Subcutaneous abdominal adipose tissue (tissue), 5 donors: ENCODE data around the gene ZNF407.

ENCODE experiments used
- H3K27ac ChIP-seq: one replicate; pipeline ENCODE4 v1.7.0; 2013; ENCODE audit warnings: low read depth, mild to moderate bottlenecking, inconsistent platforms, low read length, moderate library complexity
- H3K27me3 ChIP-seq, 5 donors: one replicate each; pipeline ENCODE4 v1.7.0; 2013; ENCODE audit warnings: low read length in 5 of 5, inconsistent platforms in 1 of 5; ENCODE audit not compliant: control insufficient read depth in 5 of 5, insufficient read depth in 4 of 5
- H3K36me3 ChIP-seq, 5 donors: one replicate each; pipeline ENCODE4 v1.7.0; 2013; ENCODE audit warnings: low read length in 5 of 5; ENCODE audit not compliant: control insufficient read depth in 5 of 5, insufficient read depth in 5 of 5
- H3K4me1 ChIP-seq, 5 donors: one replicate each; pipeline ENCODE4 v1.7.0; 2013; ENCODE audit warnings: low read length in 5 of 5, mild to moderate bottlenecking in 3 of 5, moderate library complexity in 1 of 5; ENCODE audit not compliant: control insufficient read depth in 5 of 5, insufficient read depth in 5 of 5
- H3K4me3 ChIP-seq, 5 donors: one replicate each; pipeline ENCODE4 v1.7.0; 2013; ENCODE audit warnings: low read length in 5 of 5, low read depth in 1 of 5
- H3K9ac ChIP-seq, 5 donors: one replicate each; pipeline ENCODE4 v1.7.0; 2013; ENCODE audit warnings: low read length in 5 of 5, mild to moderate bottlenecking in 4 of 5, moderate library complexity in 3 of 5
- H3K9me3 ChIP-seq, 5 donors: one replicate each; pipeline ENCODE4 v1.7.0; 2013; ENCODE audit warnings: low read length in 5 of 5; ENCODE audit not compliant: control insufficient read depth in 5 of 5
- donor health status: healthy.
- donor health status: healthy.
- donor health status: healthy.
- donor health status: healthy.
- donor health status: healthy.

Gene ZNF407

DNA sequence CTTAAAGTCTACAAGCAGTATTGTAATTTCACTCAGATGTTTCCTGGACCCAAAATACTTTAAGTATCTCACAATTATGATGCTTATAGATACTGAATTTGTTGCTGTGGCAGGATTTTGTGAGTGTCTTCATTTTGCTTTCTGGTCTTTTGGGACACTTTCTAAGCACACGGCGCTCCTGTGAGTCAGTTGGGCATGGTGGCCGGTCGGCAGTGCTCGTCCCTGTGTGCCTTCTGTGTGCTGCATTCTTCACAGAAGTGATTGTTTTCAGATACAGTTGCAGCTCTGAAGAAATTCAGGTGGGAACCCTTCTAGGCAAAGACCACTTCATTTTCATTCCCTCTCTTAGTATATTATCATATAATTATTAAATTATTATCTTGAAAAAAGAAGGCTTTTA, 273.3 kb downstream of the ZNF407 start:
- no peaks in the 10 kb centered on the region for H3K9me3 ChIP-seq
- H3K36me3 ChIP-seq = no peaks in the 10 kb centered on the region

DNA sequence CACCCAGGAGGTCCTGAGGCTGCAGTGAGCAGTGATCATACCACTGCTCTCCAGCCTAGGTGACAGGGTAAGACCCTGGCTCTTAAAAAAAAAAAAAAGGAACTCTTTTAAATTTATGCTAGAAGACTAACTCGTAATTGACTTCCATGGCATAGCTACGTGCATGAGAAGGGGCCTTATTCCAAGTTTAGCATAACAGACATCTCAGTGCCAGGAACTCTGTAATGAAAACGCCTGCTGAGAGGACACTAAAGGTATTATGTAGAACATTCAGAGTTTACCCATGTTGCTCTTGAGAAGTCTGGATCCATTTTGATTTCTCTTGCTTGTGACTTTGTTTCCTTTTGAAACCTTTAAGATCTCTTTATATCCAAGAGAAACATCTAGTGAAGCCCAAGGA, 276.0 kb downstream of the ZNF407 start:
- no peak overlapping the region for H3K9ac ChIP-seq
- no peaks in the 10 kb centered on the region for H3K36me3 ChIP-seq
- H3K27ac ChIP-seq = no peak overlapping the region
- H3K27me3 ChIP-seq = no peaks in the 10 kb centered on the region
- H3K9me3 ChIP-seq = no peaks in the 10 kb centered on the region
- peaks cover 0 to 9% (median 0%) of the 10 kb centered on the region in 5 donors for H3K4me1 ChIP-seq
- no peak overlapping the region for H3K4me3 ChIP-seq

More for the DNA sequence above, 273.3 kb downstream of the ZNF407 start:
- Histone ChIP-seq H3K27me3 (no peaks in the 10 kb centered on the region), H3K9ac (no peak overlapping the region), H3K4me3 (no peak overlapping the region), H3K4me1 (peaks cover 0 to 9% (median 0%) of the 10 kb centered on the region in 5 donors), H3K27ac (no peak overlapping the region)

DNA sequence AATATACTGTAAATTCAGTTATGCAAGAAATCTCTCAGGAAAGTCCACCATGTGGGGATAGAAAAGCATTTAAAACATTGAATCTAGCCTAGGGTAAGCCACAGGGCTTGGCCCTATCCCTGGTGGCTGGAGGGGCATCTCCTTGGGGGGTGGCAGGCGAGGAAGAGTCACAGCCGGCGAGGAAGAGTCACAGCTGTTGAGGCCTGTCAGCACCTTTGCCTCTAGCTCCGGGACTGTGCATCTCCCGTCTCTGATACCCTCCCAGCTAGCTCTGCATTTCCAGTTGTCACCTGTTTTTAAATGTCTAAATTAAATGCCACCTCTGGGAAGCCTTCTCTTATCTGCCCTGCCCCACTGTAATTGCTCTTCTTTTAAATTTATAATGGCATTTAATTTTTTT, 276.7 kb downstream of the ZNF407 start:
- Histone ChIP-seq H3K4me1 (peaks cover 0 to 9% (median 0%) of the 10 kb centered on the region in 5 donors), H3K36me3 (no peaks in the 10 kb centered on the region), H3K27ac (no peak overlapping the region), H3K4me3 (no peak overlapping the region), H3K9ac (no peak overlapping the region), H3K27me3 (no peaks in the 10 kb centered on the region), H3K9me3 (no peaks in the 10 kb centered on the region)

DNA sequence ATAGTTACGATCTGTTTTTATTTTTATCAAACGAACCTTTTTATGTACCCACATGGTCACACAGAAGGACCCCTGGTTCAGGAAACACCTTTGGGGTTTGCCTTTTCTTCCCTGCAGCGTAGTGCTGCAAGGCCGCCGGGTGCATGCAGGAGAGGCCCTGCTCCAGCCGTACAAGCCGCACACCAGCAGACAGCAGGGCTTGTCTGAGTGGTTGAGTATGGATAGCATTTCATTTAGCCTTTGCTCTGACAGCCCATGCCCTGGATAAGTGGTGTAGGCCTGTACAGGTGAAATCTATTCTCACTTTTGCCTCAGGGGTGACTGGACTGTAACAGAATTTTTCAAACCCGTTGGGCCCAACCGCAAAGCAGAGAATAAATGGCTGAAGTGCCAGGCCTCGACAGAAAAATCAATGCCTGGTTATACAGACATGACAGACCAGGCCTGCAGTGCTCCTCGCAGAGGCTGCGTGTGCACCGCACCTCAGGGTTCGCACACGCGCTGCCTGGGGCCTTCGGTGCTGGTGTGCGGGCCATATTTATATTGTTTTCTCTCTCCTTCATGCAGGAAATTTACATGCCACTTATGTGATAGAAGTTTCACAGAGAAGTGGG, 279.1 kb downstream of the ZNF407 start:
- no peaks in the 10 kb centered on the region for H3K9me3 ChIP-seq
- no peak overlapping the region for H3K4me3 ChIP-seq
- no peaks in the 10 kb centered on the region for H3K27me3 ChIP-seq
- H3K9ac ChIP-seq = no peak overlapping the region
- H3K4me1 ChIP-seq = peaks cover 0 to 4% (median 0%) of the 10 kb centered on the region in 5 donors
- no peak overlapping the region for H3K27ac ChIP-seq
- peaks cover 3 to 10% (median 8%) of the 10 kb centered on the region in 5 donors for H3K36me3 ChIP-seq

DNA sequence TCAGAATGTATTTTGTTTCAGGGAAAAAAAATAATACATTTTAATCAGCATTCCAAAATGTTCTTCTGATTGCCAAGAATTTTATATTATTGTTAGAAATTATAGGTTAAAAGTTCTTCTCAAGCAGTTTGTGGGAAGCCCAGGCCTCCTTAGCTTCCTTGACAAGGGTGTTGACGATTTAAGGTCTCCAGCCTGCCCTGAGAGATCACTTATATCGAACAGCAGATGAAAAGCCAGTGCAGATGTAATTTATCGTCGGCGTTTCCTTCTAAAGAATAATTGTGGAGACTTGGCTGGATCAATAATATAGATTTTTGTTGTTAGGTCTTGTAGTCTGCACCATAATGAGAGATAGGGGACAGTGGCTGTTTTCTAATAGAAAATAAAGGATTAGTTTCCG, 280.6 kb downstream of the ZNF407 start:
- peaks cover 8 to 21% (median 13%) of the 10 kb centered on the region in 5 donors for H3K36me3 ChIP-seq
- H3K4me3 ChIP-seq = no peak overlapping the region
- H3K9ac ChIP-seq = no peak overlapping the region
- H3K27me3 ChIP-seq = no peaks in the 10 kb centered on the region
- H3K9me3 ChIP-seq = no peaks in the 10 kb centered on the region
- no peak overlapping the region for H3K27ac ChIP-seq
- peaks cover 0 to 4% (median 0%) of the 10 kb centered on the region in 5 donors for H3K4me1 ChIP-seq

DNA sequence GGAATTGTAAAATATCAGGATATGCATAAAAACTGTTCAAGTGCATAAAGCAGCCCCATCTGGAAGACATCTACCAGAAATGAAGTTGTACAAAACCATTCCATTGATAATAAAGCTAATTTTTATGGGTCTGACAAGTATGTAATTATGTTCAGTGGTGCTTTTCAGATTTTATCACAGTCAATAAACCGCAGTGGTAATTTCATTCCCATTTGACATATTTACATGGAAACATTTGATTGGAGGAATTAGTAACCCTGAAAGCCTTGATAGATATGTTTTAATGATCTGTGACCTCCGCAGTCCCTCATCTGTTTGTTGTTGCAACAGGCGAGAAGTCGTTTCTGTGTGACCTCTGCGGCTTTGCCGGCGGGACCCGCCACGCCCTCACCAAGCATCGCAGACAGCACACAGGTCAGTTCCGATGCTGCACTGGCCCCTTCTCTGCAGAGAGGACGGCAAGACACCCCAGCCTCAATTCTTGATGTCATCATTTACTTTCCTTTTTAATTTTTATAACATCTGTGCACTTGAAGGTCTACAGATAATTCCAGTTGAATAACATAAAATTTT, 283.1 kb downstream of the ZNF407 start:
- no peak overlapping the region for H3K4me3 ChIP-seq
- H3K27ac ChIP-seq = no peak overlapping the region
- no peak overlapping the region for H3K9ac ChIP-seq
- H3K9me3 ChIP-seq = no peaks in the 10 kb centered on the region
- H3K4me1 ChIP-seq = peaks cover 0 to 4% (median 0%) of the 10 kb centered on the region in 5 donors
- no peaks in the 10 kb centered on the region for H3K27me3 ChIP-seq
- H3K36me3 ChIP-seq = peaks cover 13 to 21% (median 17%) of the 10 kb centered on the region in 5 donors

DNA sequence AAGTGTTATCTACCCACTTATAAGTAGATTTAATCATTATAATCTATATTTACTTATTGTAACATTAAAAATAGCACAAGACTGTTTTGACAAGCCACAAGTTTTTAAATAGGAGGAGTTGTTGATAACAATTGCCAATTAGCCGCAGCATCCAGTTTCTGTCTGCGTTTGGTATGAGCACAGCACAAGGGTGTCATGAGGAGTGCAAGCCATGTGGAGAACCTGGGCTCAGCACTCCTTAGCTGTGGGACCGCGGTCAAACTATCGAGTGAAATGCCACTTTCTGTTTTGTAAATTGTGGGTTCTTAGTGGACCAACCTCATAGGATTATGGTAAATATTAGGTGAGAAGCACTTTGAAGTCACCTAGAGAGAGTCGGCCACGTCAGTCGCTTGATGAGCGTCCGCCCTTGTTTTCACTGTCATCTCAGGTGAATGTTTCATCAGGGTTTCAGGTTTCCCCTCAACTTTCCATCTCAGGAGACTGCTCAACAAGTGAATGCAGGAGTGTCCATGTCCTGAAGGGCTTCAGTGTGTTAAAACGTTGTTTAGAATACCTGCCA, 294.5 kb downstream of the ZNF407 start:
- Histone ChIP-seq H3K36me3 (peaks cover 0 to 13% (median 9%) of the 10 kb centered on the region in 5 donors), H3K9ac (no peak overlapping the region), H3K4me1 (no peaks in the 10 kb centered on the region), H3K27me3 (no peaks in the 10 kb centered on the region), H3K27ac (no peak overlapping the region), H3K9me3 (no peaks in the 10 kb centered on the region), H3K4me3 (no peak overlapping the region)

DNA sequence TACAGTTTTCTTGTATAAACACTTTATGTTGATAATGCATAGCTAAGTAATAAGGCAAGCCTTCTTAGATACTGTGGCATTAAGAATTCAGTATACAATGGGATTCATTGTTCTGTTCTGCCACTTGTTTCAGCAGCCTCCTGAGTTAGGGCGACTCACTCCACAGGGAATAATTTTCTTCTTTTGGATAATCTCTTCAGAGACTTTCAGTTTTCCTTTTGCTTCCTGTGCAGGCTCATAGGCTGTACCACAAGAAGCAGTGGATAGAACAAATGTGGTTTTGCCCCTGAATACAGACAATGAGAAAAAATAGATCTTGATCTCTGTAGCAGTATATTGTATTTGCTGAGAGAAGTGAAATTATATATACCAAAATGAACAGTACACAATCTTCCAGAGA, 298.0 kb downstream of the ZNF407 start:
- peaks cover 0 to 9% (median 4%) of the 10 kb centered on the region in 5 donors for H3K4me1 ChIP-seq
- no peak overlapping the region for H3K9ac ChIP-seq
- H3K27ac ChIP-seq = no peak overlapping the region
- no peak overlapping the region for H3K4me3 ChIP-seq
- no peaks in the 10 kb centered on the region for H3K9me3 ChIP-seq
- H3K27me3 ChIP-seq = no peaks in the 10 kb centered on the region
- H3K36me3 ChIP-seq = peaks cover 0 to 8% (median 6%) of the 10 kb centered on the region in 5 donors

DNA sequence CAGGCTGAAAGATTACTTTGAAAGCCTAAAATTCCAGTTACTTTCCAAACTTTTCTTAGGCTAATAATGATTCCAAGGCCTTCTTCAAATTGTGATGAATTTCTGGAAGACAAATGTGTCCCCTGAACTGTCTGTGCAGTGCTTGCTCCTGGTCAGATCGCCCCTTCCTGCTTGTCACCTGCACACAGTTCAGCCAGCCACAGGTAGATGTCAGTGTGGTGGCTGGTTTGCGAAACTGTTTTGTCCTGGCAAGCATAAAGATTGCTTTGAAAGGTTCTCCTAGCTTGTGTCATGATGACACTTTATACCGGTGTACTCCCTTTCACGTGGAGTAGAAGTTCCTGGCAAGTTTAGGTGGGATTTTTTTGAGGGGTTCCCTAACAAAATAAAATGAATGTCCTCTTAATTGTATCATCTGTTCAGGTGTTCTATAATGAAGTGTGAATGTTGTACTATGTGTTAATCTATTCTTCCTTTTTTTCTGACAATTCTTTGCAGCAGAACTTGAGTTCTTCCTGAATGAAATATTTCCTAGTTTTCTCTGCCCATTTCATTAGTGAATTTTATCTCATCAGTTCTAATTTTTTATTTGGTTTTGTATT, 298.8 kb downstream of the ZNF407 start:
- Histone ChIP-seq H3K36me3 (no peaks in the 10 kb centered on the region), H3K27ac (no peak overlapping the region), H3K4me1 (peaks cover 0 to 9% (median 4%) of the 10 kb centered on the region in 5 donors), H3K4me3 (no peak overlapping the region), H3K9me3 (no peaks in the 10 kb centered on the region), H3K9ac (no peak overlapping the region), H3K27me3 (no peaks in the 10 kb centered on the region)

DNA sequence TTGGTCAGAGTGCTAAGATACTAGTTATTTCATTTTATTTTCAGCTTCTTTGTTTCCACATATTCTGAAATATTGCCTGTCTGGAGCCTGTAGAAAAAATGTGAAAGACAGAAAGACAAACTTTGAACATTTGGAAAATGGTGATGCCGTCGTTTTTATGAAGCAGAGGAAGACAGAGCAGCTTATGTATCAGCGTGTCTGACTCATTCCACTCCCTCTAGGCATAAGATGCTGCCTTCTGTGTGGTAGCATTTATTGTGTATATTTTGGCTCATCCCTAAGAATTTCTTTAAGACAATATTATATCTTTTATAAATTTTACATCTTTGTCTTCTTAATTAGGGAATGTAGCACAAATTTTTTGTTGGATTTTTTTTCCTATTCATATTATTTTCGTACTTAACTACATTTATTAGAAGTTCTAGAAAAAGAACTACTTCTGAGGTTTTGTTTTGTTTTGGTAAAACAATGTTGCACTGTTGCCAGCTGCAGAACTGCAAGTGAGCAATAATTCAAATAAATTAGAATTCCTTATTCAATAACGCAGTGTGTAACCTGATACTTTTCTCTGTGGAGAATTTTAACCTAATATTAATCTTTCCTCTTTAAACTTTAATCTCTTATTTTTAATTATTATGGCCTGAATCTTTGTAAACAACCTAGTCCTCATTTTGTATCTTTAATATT, 300.4 kb downstream of the ZNF407 start:
- Histone ChIP-seq H3K36me3 (no peaks in the 10 kb centered on the region), H3K9ac (no peak overlapping the region), H3K4me1 (peaks cover 0 to 9% (median 4%) of the 10 kb centered on the region in 5 donors), H3K4me3 (no peak overlapping the region), H3K27me3 (no peaks in the 10 kb centered on the region), H3K27ac (no peak overlapping the region), H3K9me3 (no peaks in the 10 kb centered on the region)
